ENCODE data around the gene AQP12B. TPM values are rescaled to one million over a fixed set of nuclear protein-coding genes. Genes with fewer than 3 reads are reported as not detected.
"Not testable (repeated sequence)": the region's sequence is repeated elsewhere in the genome, so short reads cannot be mapped to it uniquely, and the experiment has no call there.

The AQP12B gene
- total RNA-seq, 6 experiments from 2014 or later: not detected

GRCh38 chr2:240663546-240664190, 19.0 kb downstream of the AQP12B start:
- peak; percentile 33; the same call in 1 of the 2 replicates for TF ChIP-seq CTCF (IDR thresholded peaks at IDR 0.05)
- no peaks in the 10 kb centered on the region for H3K4me1 Mint-ChIP-seq (ENCODE audit: low read depth)
- DNase-seq: no peak
- no peak overlapping the region for H3K4me3 Mint-ChIP-seq
- H3K36me3 Mint-ChIP-seq (ENCODE audit: low read depth): no peaks in the 10 kb centered on the region
- H3K9me3 Mint-ChIP-seq: peaks cover 4% of the 10 kb centered on the region; the same call in 1 of the 2 replicates
- H3K27ac Mint-ChIP-seq: no peak overlapping the region
- peaks cover 32% of the 10 kb centered on the region for H3K27me3 Mint-ChIP-seq (ENCODE audit: insufficient read depth)

GRCh38 chr2:240662681-240663080, 20.0 kb downstream of the AQP12B start:
- no peak overlapping the region for H3K27ac Mint-ChIP-seq
- no peak for TF ChIP-seq CTCF (IDR thresholded peaks at IDR 0.05)
- peaks cover 4% of the 10 kb centered on the region; the same call in 1 of the 2 replicates for H3K9me3 Mint-ChIP-seq
- no peak overlapping the region for H3K4me3 Mint-ChIP-seq
- no peaks in the 10 kb centered on the region for H3K4me1 Mint-ChIP-seq (ENCODE audit: low read depth)
- peaks cover 27% of the 10 kb centered on the region for H3K27me3 Mint-ChIP-seq (ENCODE audit: insufficient read depth)
- no peak for DNase-seq
- no peaks in the 10 kb centered on the region for H3K36me3 Mint-ChIP-seq (ENCODE audit: low read depth)

GRCh38 chr2:240659883-240660282, 22.8 kb downstream of the AQP12B start:
- not testable (repeated sequence) for H3K4me1 Mint-ChIP-seq (ENCODE audit: low read depth); H3K36me3 Mint-ChIP-seq (ENCODE audit: low read depth); H3K27ac Mint-ChIP-seq; H3K4me3 Mint-ChIP-seq; DNase-seq; H3K9me3 Mint-ChIP-seq
- H3K27me3 Mint-ChIP-seq (ENCODE audit: insufficient read depth): peaks cover 30% of the 10 kb centered on the region

- H3K4me1 Mint-ChIP-seq (ENCODE audit: low read depth): no peaks in the 10 kb centered on the region
- H3K4me3 Mint-ChIP-seq: no peak overlapping the region
- no peak for TF ChIP-seq CTCF (IDR thresholded peaks at IDR 0.05)
- DNase-seq: no peak
- peaks cover 44% of the 10 kb centered on the region for H3K27me3 Mint-ChIP-seq (ENCODE audit: insufficient read depth)
- H3K9me3 Mint-ChIP-seq: no peaks in the 10 kb centered on the region
- no peak overlapping the region for H3K27ac Mint-ChIP-seq
- no peaks in the 10 kb centered on the region for H3K36me3 Mint-ChIP-seq (ENCODE audit: low read depth)
Measured at GRCh38 chr2:240655931-240656886, 26.5 kb downstream of the AQP12B start.

- Mint-ChIP-seq H3K9me3 (no peaks in the 10 kb centered on the region), H3K4me3 (no peak overlapping the region), H3K36me3 (ENCODE audit: low read depth) (no peaks in the 10 kb centered on the region), H3K4me1 (ENCODE audit: low read depth) (no peaks in the 10 kb centered on the region), H3K27me3 (ENCODE audit: insufficient read depth) (peaks cover 59% of the 10 kb centered on the region), H3K27ac (no peak overlapping the region)
- no peak for TF ChIP-seq CTCF (IDR thresholded peaks at IDR 0.05)
- DNase-seq: no peak
Measured at GRCh38 chr2:240651185-240651584, 31.5 kb downstream of the AQP12B start.
